Measurements from ENCODE around the gene C1orf35.

Gene C1orf35

GRCh38 chr1:228093050-228093906 lies 9.8 kb downstream of the C1orf35 start:
- no peak for TF ChIP-seq CTCF (IDR thresholded peaks at IDR 0.05; ENCODE audit: insufficient read depth, low read depth, low read length, missing control alignments)
- H3K4me3 ChIP-seq (ENCODE audit: low read depth, low read length), result no peak overlapping the region
- DNase-seq (ENCODE audit: low read depth), result peak; percentile 1

- peak; percentile 1 for DNase-seq (ENCODE audit: low read depth)
- H3K4me3 ChIP-seq (ENCODE audit: low read depth, low read length), result no peak overlapping the region
- TF ChIP-seq CTCF (IDR thresholded peaks at IDR 0.05; ENCODE audit: insufficient read depth, low read depth, low read length, missing control alignments), result no peak
These were observed 10.6 kb downstream of the C1orf35 start for GRCh38 chr1:228092342-228093049.

GRCh38 chr1:228091084-228091483 lies 12.0 kb downstream of the C1orf35 start:
- no peak for TF ChIP-seq CTCF (IDR thresholded peaks at IDR 0.05; ENCODE audit: insufficient read depth, low read depth, low read length, missing control alignments)
- peak; percentile 0 for DNase-seq (ENCODE audit: low read depth)
- no peak overlapping the region for H3K4me3 ChIP-seq (ENCODE audit: low read depth, low read length)

- no peak for TF ChIP-seq CTCF (IDR thresholded peaks at IDR 0.05; ENCODE audit: insufficient read depth, low read depth, low read length, missing control alignments)
- H3K4me3 ChIP-seq (ENCODE audit: low read depth, low read length), result no peak overlapping the region
- no peak for DNase-seq (ENCODE audit: low read depth)
These were observed 12.5 kb downstream of the C1orf35 start for GRCh38 chr1:228090613-228091081.

GRCh38 chr1:228089519-228090380 lies 13.4 kb downstream of the C1orf35 start:
- DNase-seq (ENCODE audit: low read depth), result no peak
- TF ChIP-seq CTCF (IDR thresholded peaks at IDR 0.05; ENCODE audit: insufficient read depth, low read depth, low read length, missing control alignments), result no peak
- no peak overlapping the region for H3K4me3 ChIP-seq (ENCODE audit: low read depth, low read length)
